Ishikawa (cell line): Measurements from ENCODE around the gene CDH23.

Experiments used
- EP300 ChIP-seq: IDR thresholded peaks from 2 replicates; pipeline ENCODE4 v1.6.1; 2012; ENCODE audit warnings: borderline replicate concordance
- MAX ChIP-seq: IDR thresholded peaks from 2 replicates; pipeline ENCODE4 v1.6.1; 2012
- NFIC ChIP-seq: IDR thresholded peaks from 2 replicates; pipeline ENCODE4 v1.6.1; 2012
- RAD21 ChIP-seq: IDR thresholded peaks from 2 replicates; pipeline ENCODE4 v1.6.1; 2012; ENCODE audit warnings: low read depth
- REST ChIP-seq: IDR thresholded peaks from 2 replicates; pipeline ENCODE4 v1.6.1; 2012; ENCODE audit warnings: low read depth, mild to moderate bottlenecking
- TAF1 ChIP-seq: IDR thresholded peaks from 2 replicates; pipeline ENCODE4 v1.6.1; 2012; ENCODE audit warnings: low read depth, mild to moderate bottlenecking
- TEAD4 ChIP-seq: IDR thresholded peaks from 2 replicates; pipeline ENCODE4 v1.6.1; 2012
- USF1 ChIP-seq: IDR thresholded peaks from 2 replicates; pipeline ENCODE4 v1.6.1; 2012

GRCh38 chr10:71589617-71590551 is 193.2 kb downstream of the CDH23 start:
- TF ChIP-seq MAX = no peak
- no peak for TF ChIP-seq REST
- TF ChIP-seq EP300 = no peak
- no peak for TF ChIP-seq TAF1
- no peak for TF ChIP-seq NFIC
- TF ChIP-seq RAD21 = no peak
- no peak for TF ChIP-seq TEAD4
- no peak for TF ChIP-seq USF1
